ENCODE results near the gene FNDC5. TPM values are rescaled to one million over a fixed set of nuclear protein-coding genes. Genes with fewer than 3 reads are reported as not detected.

Gene FNDC5
- total RNA-seq, 2 experiments from 2014 or later = not detected

DNA sequence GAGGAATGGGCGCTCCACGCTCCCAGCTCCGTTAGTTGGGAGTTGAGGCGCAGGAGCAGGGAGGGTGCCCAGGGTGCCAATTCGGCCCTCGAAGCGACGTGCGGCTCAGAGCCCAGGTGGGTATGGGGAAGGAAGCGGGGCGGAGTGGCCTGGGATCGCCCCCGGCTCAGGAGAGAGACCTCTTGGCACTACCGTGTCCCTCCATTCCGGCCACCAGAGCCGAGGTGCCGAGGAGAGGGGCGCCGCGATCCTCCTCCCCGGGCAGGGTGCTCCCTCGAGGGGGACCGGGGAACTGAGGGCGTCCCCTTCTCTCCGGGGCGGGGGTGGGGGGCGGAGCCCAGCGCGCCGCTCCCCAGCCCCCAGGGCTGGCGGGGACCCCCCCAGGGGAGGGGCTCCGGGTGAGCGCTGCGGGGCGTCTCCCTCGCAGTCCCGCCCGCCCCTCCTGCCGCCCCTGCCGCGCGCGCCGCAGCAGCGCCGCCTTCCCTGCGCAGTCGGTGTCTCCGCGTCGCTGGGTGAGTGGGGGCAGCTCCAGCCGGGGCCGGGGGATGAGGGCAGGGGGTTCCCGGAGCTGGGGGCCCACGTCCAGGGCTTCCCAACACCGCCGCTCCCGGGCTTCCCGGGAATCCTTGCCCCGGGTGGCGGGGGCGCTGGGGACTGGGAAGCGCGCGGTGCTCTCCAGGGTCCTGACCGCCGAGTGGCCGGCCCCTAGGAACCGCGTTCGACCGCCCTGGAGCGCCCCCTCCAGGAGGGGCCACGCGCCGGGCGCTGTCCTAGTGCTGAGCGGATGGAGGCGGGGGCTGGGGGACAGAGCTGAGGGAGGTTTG is 15.5 kb upstream of the FNDC5 start, which contains the start of gene HPCA:
TSS of gene HPCA (plus strand) at position 488 of the 824 bp plus-strand sequence. CDS start 2,408 bp downstream, outside the sequence.
- peaks cover 3% of the 10 kb centered on the region for H3K4me1 Mint-ChIP-seq

DNA sequence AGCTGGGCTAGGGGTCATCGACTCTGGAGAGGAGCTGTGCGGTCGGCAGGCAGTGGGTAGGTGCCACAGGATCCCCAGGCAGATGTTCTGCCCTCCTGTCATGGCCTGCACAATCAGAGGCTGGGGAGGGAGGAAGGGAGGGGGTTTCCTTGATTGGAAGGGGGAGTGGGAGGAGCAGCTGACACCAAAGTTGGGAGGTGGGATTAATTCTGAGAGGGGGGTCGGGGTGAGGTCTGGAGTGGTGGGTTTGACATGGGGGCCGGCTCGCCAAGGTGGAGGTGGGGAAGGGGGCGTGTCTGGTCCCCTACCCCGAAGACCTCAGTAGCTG is 14.9 kb upstream of the FNDC5 start:
- ChIA-PET POLR2A (no interaction called here), CTCF (interaction anchor here (1.1 to 4.5 kb wide), 5 partner anchors 9 to 242 kb away, joined by 3 to 11 read pairs (median 4); no protein-coding TSS in a partner anchor)
- Mint-ChIP-seq H3K9me3 (no peaks in the 10 kb centered on the region), H3K4me1 (peaks cover 3% of the 10 kb centered on the region), H3K27me3 (peaks cover 57% of the 10 kb centered on the region), H3K27ac (no peak overlapping the region), H3K36me3 (ENCODE audit: low read depth) (no peaks in the 10 kb centered on the region), H3K4me3 (no peak overlapping the region)
- no peak for DNase-seq

More for the DNA sequence above, 15.5 kb upstream of the FNDC5 start, which contains the start of gene HPCA:
- peaks cover 59% of the 10 kb centered on the region for H3K27me3 Mint-ChIP-seq
- ChIA-PET POLR2A (no interaction called here), CTCF (interaction anchor here (0.9 to 4.5 kb wide), 6 partner anchors 10 to 241 kb away, joined by 3 to 11 read pairs (median 4); no protein-coding TSS in a partner anchor)
- peak; percentile 45 for DNase-seq
- no peak within 1 kb of the TSS for H3K4me3 Mint-ChIP-seq
- no peaks in the 10 kb centered on the region for H3K9me3 Mint-ChIP-seq
- no peak within 1 kb of the TSS for H3K27ac Mint-ChIP-seq
- H3K36me3 Mint-ChIP-seq (ENCODE audit: low read depth) = no peaks in the 10 kb centered on the region

DNA sequence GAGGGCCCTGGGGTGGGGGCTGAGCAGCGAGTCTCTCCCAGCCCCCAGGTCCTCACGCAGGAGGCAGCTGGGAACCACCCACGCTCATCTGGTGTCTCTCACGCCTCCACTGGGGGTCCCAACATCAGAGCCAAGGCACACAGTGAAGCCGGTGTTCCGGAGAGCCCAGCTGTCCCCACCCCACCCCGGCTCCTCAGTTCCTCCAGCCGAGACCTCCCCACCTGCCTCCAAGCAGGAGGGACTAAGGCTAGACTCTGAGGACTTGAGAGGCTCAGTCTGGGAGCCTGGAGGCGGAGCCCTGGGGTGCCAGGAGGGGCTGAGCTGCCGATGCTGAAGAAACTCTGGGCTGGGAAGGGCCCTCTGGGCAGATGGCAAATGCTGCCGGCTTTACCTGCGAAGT is 14.0 kb upstream of the FNDC5 start:
- no peak overlapping the region for H3K27ac Mint-ChIP-seq
- no peaks in the 10 kb centered on the region for H3K9me3 Mint-ChIP-seq
- DNase-seq = no peak
- peaks cover 48% of the 10 kb centered on the region for H3K27me3 Mint-ChIP-seq
- ChIA-PET CTCF (interaction anchor here (0.8 to 4.5 kb wide), 4 partner anchors 8 to 14 kb away, joined by 3 to 11 read pairs (median 3); no protein-coding TSS in a partner anchor), POLR2A (no interaction called here)
- H3K36me3 Mint-ChIP-seq (ENCODE audit: low read depth) = no peaks in the 10 kb centered on the region
- H3K4me1 Mint-ChIP-seq = peaks cover 3% of the 10 kb centered on the region
- no peak overlapping the region for H3K4me3 Mint-ChIP-seq

DNA sequence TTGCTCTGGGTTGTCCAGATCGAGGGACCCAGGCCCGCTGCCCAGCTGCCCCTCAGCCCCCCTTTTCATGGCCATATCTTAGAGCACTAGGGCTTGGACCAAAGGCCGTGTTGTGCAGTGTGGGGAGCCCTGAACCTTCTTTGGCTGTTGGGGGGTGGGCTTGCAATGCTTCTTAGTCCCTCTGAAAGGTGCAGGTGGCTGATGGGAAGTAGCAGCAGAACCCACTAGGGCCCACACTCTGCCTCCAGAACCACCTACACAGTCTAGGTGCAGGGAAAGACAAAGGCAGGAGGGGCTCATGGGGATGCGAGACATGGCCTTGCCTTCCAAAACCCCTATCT is 13.3 kb upstream of the FNDC5 start:
- CTCF ChIA-PET = interaction anchor here (0.8 to 4.5 kb wide), 2 partner anchors 9 to 15 kb away, joined by 3 to 11 read pairs; no protein-coding TSS in a partner anchor

DNA sequence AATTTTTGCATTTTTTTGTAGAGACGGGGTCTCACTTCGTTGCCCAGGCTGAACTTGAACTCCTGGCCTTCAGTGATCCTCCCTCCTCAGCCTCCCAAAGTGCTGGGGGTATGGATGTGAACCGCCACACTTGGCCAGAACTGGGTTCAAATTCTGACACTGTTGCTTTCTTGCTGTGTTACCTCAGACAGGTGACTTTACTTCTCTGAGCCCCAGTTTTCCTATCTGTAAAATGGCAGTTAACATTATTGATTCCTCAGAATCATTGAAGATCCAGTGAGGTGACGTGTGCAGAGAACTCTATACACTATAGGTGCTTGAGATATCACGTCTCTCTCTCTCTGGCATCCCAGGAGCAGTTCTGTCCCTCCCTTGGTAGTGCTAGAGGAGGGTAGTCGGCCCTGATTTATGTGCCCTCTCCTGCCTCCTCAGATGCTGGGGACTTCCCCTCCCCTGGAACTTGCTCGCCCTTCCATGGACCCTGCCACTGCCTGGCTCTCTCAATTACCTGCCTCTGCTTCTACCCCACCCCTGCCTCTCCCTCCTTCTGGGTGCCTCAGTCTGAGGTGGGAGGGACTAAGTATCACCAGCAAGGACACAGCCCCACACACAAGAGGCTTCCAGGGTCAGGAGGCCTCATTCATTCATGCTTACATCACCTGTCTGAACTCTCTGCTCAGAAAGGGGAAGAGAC is 12.8 kb upstream of the FNDC5 start:
- CTCF ChIA-PET = interaction anchor here (2.1 kb wide), 1 partner anchor 9 kb away, joined by 7 read pairs; no protein-coding TSS in a partner anchor

More for the DNA sequence above, 13.3 kb upstream of the FNDC5 start:
- no peak for DNase-seq
- no peaks in the 10 kb centered on the region for H3K9me3 Mint-ChIP-seq
- H3K4me3 Mint-ChIP-seq = no peak overlapping the region
- peaks cover 42% of the 10 kb centered on the region for H3K27me3 Mint-ChIP-seq
- H3K36me3 Mint-ChIP-seq (ENCODE audit: low read depth) = no peaks in the 10 kb centered on the region
- POLR2A ChIA-PET = no interaction called here
- peaks cover 3% of the 10 kb centered on the region for H3K4me1 Mint-ChIP-seq
- H3K27ac Mint-ChIP-seq = no peak overlapping the region

DNA sequence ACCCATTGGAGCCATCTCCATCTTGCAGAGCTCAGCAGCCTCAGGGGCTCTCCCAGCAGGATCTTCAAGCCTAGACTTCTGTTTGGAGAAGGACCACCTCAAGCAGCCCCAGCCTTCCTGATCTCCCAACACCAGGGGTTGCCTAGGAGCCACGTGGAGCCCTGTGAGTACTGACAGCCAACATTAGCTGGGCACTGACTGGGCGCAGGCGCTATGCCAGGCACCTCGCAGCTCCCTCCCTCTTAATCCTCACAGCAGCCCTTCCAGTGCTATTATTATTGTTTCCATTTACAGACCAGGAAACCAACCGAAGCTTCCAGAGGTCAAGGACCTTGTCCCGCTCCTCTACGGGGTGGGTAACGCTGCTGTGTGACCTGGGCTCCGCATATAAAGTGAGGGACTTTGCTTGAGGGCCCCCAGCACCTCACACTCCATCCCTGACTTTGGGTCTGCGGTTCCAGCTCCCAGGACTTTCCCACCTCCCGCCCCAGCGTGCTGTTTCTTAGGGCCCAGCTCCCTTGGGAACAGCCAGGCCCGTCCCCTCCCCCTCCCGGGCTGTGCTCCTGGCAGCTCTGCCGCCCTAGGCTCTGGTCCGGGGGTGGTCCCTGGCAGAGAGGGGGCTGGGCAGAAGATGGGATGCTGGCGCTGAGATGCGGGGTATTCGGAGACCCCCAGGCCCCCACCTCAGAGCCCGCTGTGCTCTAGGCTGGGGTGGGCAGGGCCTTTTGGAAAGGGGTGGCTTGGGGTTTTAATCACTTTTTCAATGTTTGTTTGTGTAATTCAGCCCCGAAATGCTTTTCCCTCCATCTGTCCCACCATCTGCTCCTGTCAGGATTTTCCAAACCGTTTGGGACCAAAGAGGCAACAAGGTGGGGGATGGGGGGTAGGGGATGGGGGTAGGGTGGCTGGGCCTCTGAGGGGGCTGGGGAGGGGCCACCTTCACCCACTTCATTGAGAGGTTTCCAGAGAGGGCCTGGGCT is 11.4 kb upstream of the FNDC5 start:
- peaks cover 36% of the 10 kb centered on the region for H3K27me3 Mint-ChIP-seq
- H3K36me3 Mint-ChIP-seq (ENCODE audit: low read depth) = no peaks in the 10 kb centered on the region
- H3K4me3 Mint-ChIP-seq = no peak overlapping the region
- H3K9me3 Mint-ChIP-seq = no peaks in the 10 kb centered on the region
- CTCF ChIA-PET = interaction anchor here (0.6 to 2.1 kb wide), 2 partner anchors 10 to 21 kb away, joined by 4 to 7 read pairs; no protein-coding TSS in a partner anchor
- DNase-seq = no peak
- no peak overlapping the region for H3K27ac Mint-ChIP-seq
- POLR2A ChIA-PET = no interaction called here
- H3K4me1 Mint-ChIP-seq = peaks cover 3% of the 10 kb centered on the region

More for the DNA sequence above, 12.8 kb upstream of the FNDC5 start:
- POLR2A ChIA-PET = no interaction called here
- no peaks in the 10 kb centered on the region for H3K9me3 Mint-ChIP-seq
- H3K27ac Mint-ChIP-seq = no peak overlapping the region
- no peaks in the 10 kb centered on the region for H3K36me3 Mint-ChIP-seq (ENCODE audit: low read depth)
- H3K27me3 Mint-ChIP-seq = peaks cover 40% of the 10 kb centered on the region
- DNase-seq = no peak
- H3K4me3 Mint-ChIP-seq = no peak overlapping the region
- peaks cover 3% of the 10 kb centered on the region for H3K4me1 Mint-ChIP-seq

DNA sequence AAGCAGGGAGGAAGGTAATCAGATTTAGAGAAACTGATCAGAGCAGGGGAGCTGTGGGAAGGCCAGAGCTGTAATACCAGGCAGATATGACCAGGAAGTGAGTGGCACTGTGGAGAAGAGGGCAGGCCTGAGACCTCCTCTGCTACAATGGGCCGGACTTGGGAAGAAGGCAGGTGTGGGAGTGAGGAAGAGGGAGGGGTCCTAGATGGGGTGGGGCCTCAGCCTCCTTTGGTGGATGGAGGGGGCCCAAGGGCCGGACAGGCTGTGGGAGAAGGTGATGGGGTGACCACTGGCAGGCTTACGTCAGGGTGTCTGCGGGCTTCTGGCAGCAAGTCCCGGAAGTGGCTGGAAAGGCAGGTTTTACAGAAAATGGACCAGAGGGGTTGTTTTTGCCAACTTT is 10.6 kb upstream of the FNDC5 start:
- H3K36me3 Mint-ChIP-seq (ENCODE audit: low read depth) = no peaks in the 10 kb centered on the region
- no peak overlapping the region for H3K4me3 Mint-ChIP-seq
- CTCF ChIA-PET = interaction anchor here (2.1 kb wide), 1 partner anchor 11 kb away, joined by 7 read pairs; no protein-coding TSS in a partner anchor
- no peak overlapping the region for H3K27ac Mint-ChIP-seq
- peaks cover 3% of the 10 kb centered on the region for H3K4me1 Mint-ChIP-seq
- no peaks in the 10 kb centered on the region for H3K9me3 Mint-ChIP-seq
- DNase-seq = no peak
- peaks cover 29% of the 10 kb centered on the region for H3K27me3 Mint-ChIP-seq
- POLR2A ChIA-PET = no interaction called here

DNA sequence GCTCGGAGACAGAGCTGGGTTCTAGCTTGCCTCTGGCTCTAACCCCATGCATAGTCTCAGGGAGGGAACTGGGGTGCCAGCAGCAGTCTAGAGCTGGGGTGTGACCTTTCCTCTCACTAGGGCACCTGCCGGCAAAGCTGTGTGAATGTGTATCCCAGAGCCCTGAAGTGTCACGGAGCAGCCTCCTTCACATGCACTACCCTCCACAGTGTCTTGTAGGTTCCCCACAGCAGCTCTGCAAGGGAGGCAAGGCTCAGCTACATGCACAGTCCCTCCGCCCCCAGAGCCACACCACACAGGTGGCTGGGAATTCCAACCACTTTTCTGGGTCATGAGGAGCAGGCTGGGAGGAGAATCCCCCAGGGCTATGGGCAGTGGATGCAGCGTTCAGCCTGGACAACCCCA is 7.9 kb upstream of the FNDC5 start:
- Mint-ChIP-seq H3K4me3 (no peak overlapping the region), H3K36me3 (ENCODE audit: low read depth) (no peaks in the 10 kb centered on the region), H3K27me3 (peaks cover 32% of the 10 kb centered on the region), H3K4me1 (no peaks in the 10 kb centered on the region), H3K9me3 (no peaks in the 10 kb centered on the region), H3K27ac (no peak overlapping the region)
- no peak for DNase-seq
- ChIA-PET CTCF (interaction anchor here (0.6 to 1.8 kb wide), 3 partner anchors 167 to 1080 kb away, joined by 4 to 5 read pairs (median 5); no protein-coding TSS in a partner anchor), POLR2A (no interaction called here)

DNA sequence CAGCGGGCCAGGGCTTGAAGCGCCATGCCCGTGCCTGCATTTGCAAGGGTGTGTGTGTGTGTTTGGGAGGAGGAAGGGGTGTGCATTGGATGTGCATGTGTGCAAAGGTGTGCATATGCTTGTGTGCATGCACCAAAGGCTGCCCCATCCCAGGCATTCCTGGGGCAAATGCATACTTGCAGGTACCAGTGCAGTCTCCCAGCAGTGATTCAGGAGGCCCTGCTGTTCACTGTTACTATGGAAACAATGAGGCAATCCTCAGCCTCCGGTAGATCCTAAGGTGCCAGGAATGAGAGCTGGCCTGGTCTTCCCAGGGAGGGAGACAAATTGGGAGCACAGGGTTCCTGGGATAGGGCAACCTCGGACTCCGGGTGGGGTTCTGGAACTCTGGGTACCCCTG is 7.5 kb upstream of the FNDC5 start:
- no peaks in the 10 kb centered on the region for H3K36me3 Mint-ChIP-seq (ENCODE audit: low read depth)
- H3K27ac Mint-ChIP-seq = no peak overlapping the region
- CTCF ChIA-PET = interaction anchor here (1.2 to 1.8 kb wide), 2 partner anchors 166 to 208 kb away, joined by 5 read pairs; no protein-coding TSS in a partner anchor
- no peak overlapping the region for H3K4me3 Mint-ChIP-seq
- H3K9me3 Mint-ChIP-seq = no peaks in the 10 kb centered on the region
- H3K27me3 Mint-ChIP-seq = peaks cover 31% of the 10 kb centered on the region
- DNase-seq = no peak
- POLR2A ChIA-PET = no interaction called here
- H3K4me1 Mint-ChIP-seq = no peaks in the 10 kb centered on the region

DNA sequence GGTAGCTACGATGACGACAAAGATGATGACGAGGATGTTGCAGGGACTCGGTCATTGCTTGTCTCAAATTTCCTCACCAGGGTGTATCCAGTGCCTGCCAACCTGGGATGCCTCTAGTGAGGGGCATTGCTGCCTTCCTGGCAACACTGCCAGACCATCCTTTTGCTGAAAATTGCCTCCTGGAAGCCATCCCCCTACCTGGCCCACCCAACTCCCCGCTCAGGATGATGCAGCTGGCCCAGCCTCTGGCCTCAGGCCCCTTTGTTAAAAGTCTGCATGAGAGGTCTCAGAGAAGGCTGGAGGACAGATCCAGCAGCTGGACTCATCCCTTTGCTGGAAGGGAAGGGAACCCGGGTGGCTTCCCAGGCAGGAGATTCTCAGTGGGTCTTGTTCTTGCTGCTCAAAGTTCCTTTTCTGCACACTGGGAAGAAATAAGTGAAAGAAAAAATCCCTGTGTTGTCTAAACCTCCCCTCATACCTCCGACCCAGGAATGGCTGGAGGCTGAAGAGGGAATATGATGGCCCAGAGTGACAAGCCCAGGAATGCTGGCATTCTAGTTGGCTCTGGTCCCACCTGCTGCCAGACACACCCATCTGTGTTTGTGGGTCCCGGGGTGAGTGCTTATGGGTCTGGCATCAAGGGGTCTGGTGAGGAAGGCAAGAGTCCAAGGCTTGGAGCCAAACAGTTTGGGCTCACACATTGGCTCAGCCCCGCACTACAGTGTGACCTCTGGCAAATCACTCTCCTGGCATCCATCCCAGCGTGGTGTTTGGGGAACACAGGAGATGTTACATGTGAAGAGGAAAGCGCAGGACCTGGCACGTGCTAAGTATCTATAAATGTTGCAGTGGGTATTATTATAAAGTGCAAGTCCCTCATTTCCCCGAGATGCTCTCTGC is 6.7 kb upstream of the FNDC5 start:
- Mint-ChIP-seq H3K4me1 (no peaks in the 10 kb centered on the region), H3K9me3 (no peaks in the 10 kb centered on the region)
- DNase-seq = no peak

More for the DNA sequence above, 6.7 kb upstream of the FNDC5 start:
- ChIA-PET POLR2A (no interaction called here), CTCF (interaction anchor here (0.6 to 2.6 kb wide), 11 partner anchors 8 to 209 kb away, joined by 3 to 12 read pairs (median 4); partner anchors contain the start of genes AZIN2 and HPCA)
- Mint-ChIP-seq H3K27ac (no peak overlapping the region), H3K36me3 (ENCODE audit: low read depth) (no peaks in the 10 kb centered on the region), H3K27me3 (peaks cover 35% of the 10 kb centered on the region), H3K4me3 (no peak overlapping the region)

Measured in activated CD4-positive, alpha-beta T cell treated with anti-CD3 and anti-CD28 coated beads, Interleukin-2, amount 10 ng/mL, durations not matched to agents 7 days and 5 days (primary cell).